NCI-H187 (cell line): ENCODE results near the gene PPP2CA.
A peak's percentile ranks its signal among the peaks of the same experiment; 100 is the strongest.
"Not testable (repeated sequence)": the region's sequence is repeated elsewhere in the genome, so short reads cannot be mapped to it uniquely, and the experiment has no call there.

Experiments
- DNase-seq, 2 experiments: peaks; one replicate each; lab custom pipeline; 2025; lab: John Stamatoyannopoulos, UW

The PPP2CA gene

GRCh38 chr5:134189031-134189430, 36.8 kb downstream of the PPP2CA start:
- no peak for DNase-seq

GRCh38 chr5:134188092-134188491, 37.8 kb downstream of the PPP2CA start:
- no peak for DNase-seq

GRCh38 chr5:134184155-134185135, 41.4 kb downstream of the PPP2CA start:
- peak in 1 of 2 experiments; percentile 2 for DNase-seq

- DNase-seq, result no peak
Observed at GRCh38 chr5:134183481-134183880, 42.4 kb downstream of the PPP2CA start.

- no peak for DNase-seq
Observed at GRCh38 chr5:134178096-134178419, 47.8 kb downstream of the PPP2CA start.

GRCh38 chr5:134177369-134178095, 48.3 kb downstream of the PPP2CA start:
- DNase-seq, result peak in 1 of 2 experiments; percentile 59

GRCh38 chr5:134176511-134177368, 49.1 kb downstream of the PPP2CA start, which contains the start of gene SKP1:
SKP1 (minus strand) TSS chr5:134176950; CDS start chr5:134174022, 2,928 bp downstream.
- peak; percentile 59 to 82 for DNase-seq

- DNase-seq, result no peak
Observed at GRCh38 chr5:134175921-134176510, 49.9 kb downstream of the PPP2CA start.

- no peak for DNase-seq
Observed at GRCh38 chr5:134174841-134175839, 50.7 kb downstream of the PPP2CA start.

- DNase-seq, result no peak
Observed at GRCh38 chr5:134171972-134172371, 53.9 kb downstream of the PPP2CA start.

GRCh38 chr5:134162592-134162991, 63.3 kb downstream of the PPP2CA start:
- DNase-seq, result no peak

GRCh38 chr5:134161513-134162395, 64.1 kb downstream of the PPP2CA start:
- DNase-seq, result no peak

GRCh38 chr5:134153657-134154056, 72.2 kb downstream of the PPP2CA start:
- DNase-seq, result no peak

GRCh38 chr5:134153241-134153640, 72.6 kb downstream of the PPP2CA start:
- DNase-seq, result no peak

- DNase-seq, result not testable (repeated sequence)
Observed at GRCh38 chr5:134152173-134152832, 73.6 kb downstream of the PPP2CA start.

GRCh38 chr5:134151723-134152122, 74.2 kb downstream of the PPP2CA start:
- no peak for DNase-seq

GRCh38 chr5:134149571-134150303, 76.1 kb downstream of the PPP2CA start:
- DNase-seq, result no peak

GRCh38 chr5:134148986-134149539, 76.8 kb downstream of the PPP2CA start:
- no peak for DNase-seq
